Fibroblast of pulmonary artery (primary cell): ENCODE measurements around the gene MDM4.

ENCODE experiments used
- DNase-seq: peaks from one replicate; pipeline ENCODE4 v3.0.0-alpha.2; 2010; ENCODE audit warnings: low read depth
- H3K4me3 ChIP-seq: replicated peaks from 2 replicates; pipeline ENCODE4 v1.5.1; 2011; ENCODE audit warnings: low read depth, mild to moderate bottlenecking, control low read depth, low read length, moderate library complexity
- TF ChIP-seq, protein P1 (sequence below): IDR thresholded peaks from 2 replicates; pipeline ENCODE4 v1.5.1; 2011; ENCODE audit warnings: mild to moderate bottlenecking, control low read depth, low read length, inconsistent platforms; ENCODE audit errors: missing control alignments

Gene MDM4

GRCh38 chr1:204580862-204581261 is 64.7 kb downstream of the MDM4 start:
- DNase-seq: no peak
- TF ChIP-seq, protein P1, sequence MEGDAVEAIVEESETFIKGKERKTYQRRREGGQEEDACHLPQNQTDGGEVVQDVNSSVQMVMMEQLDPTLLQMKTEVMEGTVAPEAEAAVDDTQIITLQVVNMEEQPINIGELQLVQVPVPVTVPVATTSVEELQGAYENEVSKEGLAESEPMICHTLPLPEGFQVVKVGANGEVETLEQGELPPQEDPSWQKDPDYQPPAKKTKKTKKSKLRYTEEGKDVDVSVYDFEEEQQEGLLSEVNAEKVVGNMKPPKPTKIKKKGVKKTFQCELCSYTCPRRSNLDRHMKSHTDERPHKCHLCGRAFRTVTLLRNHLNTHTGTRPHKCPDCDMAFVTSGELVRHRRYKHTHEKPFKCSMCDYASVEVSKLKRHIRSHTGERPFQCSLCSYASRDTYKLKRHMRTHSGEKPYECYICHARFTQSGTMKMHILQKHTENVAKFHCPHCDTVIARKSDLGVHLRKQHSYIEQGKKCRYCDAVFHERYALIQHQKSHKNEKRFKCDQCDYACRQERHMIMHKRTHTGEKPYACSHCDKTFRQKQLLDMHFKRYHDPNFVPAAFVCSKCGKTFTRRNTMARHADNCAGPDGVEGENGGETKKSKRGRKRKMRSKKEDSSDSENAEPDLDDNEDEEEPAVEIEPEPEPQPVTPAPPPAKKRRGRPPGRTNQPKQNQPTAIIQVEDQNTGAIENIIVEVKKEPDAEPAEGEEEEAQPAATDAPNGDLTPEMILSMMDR: no peak
- no peak overlapping the region for H3K4me3 ChIP-seq

DNA sequence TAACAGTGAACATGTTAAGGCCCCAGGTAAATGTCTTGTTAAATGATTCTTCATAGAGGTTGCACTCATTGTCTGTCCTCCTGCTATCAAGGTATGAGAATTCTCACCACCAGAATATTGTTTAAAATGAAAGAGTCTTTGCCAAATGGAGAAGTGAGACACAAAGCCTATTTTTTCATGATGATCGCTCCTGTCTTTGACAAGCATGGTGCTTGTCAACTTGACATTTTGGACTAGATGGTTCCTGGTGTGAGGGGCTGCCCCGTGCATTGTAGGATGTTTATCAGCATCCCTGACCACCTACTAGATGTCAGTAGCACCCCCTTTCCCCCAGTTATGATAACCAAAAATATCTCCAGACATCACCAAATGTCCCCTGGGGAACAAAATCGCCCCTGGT is 65.6 kb downstream of the MDM4 start:
- H3K4me3 ChIP-seq: no peak overlapping the region
- no peak for DNase-seq
- TF ChIP-seq, protein P1: no peak

DNA sequence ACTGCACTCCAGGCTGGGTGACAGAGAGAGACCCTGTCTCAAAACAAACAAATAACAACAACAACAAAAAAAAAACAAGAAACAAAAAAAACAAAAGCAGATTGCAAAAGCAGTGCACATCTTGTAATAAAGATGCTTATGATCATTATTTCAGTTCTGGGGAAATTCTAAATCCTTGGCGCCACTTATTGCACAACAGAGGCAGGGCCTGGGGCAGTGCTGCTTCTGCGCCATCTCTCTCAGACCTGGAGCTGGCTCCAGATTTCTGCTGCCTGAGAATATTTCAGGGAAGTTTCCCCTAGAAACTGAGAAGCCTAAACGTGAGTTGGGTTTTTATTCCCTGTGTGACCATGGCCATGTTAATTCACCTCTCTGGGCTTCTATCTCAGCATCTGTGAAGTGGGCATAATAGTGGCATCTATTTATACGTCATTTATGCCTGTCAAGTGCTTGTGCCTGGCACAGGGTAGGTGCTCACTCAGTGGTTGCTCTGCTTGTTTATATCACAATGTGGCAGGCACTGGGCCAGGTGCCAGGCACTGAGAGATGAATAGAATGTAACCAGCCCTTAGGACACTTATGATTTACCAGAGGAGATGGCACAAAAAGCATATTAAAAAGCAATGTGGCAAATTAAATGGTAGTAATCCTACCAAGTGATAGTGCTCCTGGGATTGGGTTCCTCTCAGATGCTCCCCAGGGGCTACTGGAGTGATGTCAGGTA is 67.9 kb downstream of the MDM4 start:
- TF ChIP-seq, protein P1: no peak
- no peak for DNase-seq
- H3K4me3 ChIP-seq: no peak overlapping the region

GRCh38 chr1:204584699-204585372 is 68.6 kb downstream of the MDM4 start:
- TF ChIP-seq, protein P1: no peak
- H3K4me3 ChIP-seq: no peak overlapping the region
- no peak for DNase-seq

DNA sequence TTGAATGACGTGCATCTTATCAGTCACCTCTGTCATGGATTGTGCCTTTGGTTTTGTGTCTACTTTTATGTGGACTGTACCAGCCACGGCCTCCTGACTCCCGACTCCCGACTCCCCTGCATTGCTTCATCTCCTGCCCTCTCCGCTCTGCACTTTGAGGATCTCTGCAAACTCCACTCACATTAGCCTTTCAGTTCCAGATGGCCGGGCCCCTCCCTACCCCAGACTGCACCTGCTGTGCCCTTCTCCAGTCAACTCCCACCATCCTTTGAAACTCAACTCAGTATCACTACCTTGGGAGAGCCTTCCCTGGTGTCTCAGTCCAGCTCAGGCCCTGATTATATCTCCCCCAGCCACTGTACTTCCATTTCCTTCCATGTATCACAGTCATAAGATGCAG is 71.4 kb downstream of the MDM4 start:
- TF ChIP-seq, protein P1: no peak
- no peak for DNase-seq
- no peak overlapping the region for H3K4me3 ChIP-seq

DNA sequence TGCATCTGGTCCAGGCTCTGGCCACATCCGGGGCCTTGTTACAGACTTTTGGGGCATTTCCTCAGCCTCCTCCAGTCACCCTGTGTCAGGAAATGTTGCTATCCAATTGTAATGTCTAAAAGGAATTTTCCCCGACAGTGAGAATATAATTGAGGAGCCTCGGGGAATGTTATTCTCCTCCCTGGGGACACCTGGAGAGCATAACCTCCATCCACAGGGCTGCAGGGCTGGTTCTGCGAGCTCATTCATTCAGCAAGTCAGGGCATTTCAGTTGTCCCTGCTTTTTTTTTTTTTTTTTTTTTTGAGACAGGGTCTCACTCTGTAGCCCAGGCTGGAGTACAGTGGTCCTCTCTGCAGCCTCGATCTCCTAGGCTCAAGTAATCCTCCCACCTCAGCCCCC is 72.6 kb downstream of the MDM4 start:
- TF ChIP-seq, protein P1: no peak
- DNase-seq: no peak
- no peak overlapping the region for H3K4me3 ChIP-seq
